Uterus (tissue), 4 donors: ENCODE results near the gene TOX2. TPM values are rescaled to one million over a fixed set of nuclear protein-coding genes. Genes with fewer than 3 reads are reported as not detected.

Experiments
- DNase-seq, 2 donors: peaks; one replicate each; pipeline ENCODE4 v3.0.0-alpha.2; 2019 to 2020
- H3K27ac ChIP-seq, 2 donors: fragments of 200-600 bp; sonication (generic); 1 replicate in 1 of 2; 2 replicates in 1 of 2; pipeline ENCODE4 v1.5.1; 2016 to 2018
- H3K27me3 ChIP-seq, 2 donors: fragments of 200-600 bp; sonication (generic); one replicate each; pipeline ENCODE4 v1.5.1; 2018 to 2019; ENCODE audit warnings: control low read depth in 1 of 2
- H3K36me3 ChIP-seq, 2 donors: fragments of 200-600 bp; sonication (generic); one replicate each; pipeline ENCODE4 v1.5.1; 2019; ENCODE audit warnings: control low read depth in 1 of 2
- H3K4me1 ChIP-seq, 2 donors: fragments of 200-600 bp; sonication (generic); one replicate each; pipeline ENCODE4 v1.5.1; 2018 to 2019; ENCODE audit warnings: control low read depth in 1 of 2
- H3K4me3 ChIP-seq, 2 donors: fragments of 200-600 bp; sonication (generic); 1 replicate in 1 of 2; 2 replicates in 1 of 2; pipeline ENCODE4 v1.5.1; 2018 to 2019; ENCODE audit warnings: mild to moderate bottlenecking in 1 of 2
- H3K9me3 ChIP-seq, 2 donors: fragments of 200-600 bp; sonication (generic); one replicate each; pipeline ENCODE4 v1.5.1; 2019; ENCODE audit warnings: control low read depth in 1 of 2
- CTCF ChIP-seq, 4 experiments: fragments of 200-600 bp in 2 of 4; fragments of 450-650 bp in 2 of 4; sonication (generic) in 2 of 4; IDR thresholded peaks; one replicate each; pipeline ENCODE4 v1.5.1; 2016 to 2019; ENCODE audit warnings: antibody characterized with exemption in 4 of 4, mild to moderate bottlenecking in 2 of 4, moderate library complexity in 1 of 4
- POLR2A ChIP-seq, 2 donors: fragments of 450-650 bp; IDR thresholded peaks; one replicate each; pipeline ENCODE4 v1.6.1; 2016; ENCODE audit warnings: antibody characterized with exemption in 2 of 2, mild to moderate bottlenecking in 1 of 2, moderate library complexity in 1 of 2
- intact Hi-C: fragments of 100-400 bp; cut with DNase I; formaldehyde crosslinking; loops from one replicate; pipeline ENCODE4 v1.15.1; 2023; ENCODE audit warnings: low total_unique reads
- total RNA-seq, 4 donors: library from RNA; depleted of rRNA in 3 of 4; stranded (reverse); fragments of >200 nt in 3 of 4; gene quantifications; one replicate each; pipeline versions ENCODE4 v1.1.0 to v1.2.4, GENCODE V29; 2014 to 2023
- donor health status: DM: yes; HTN: yes; CAD: no.

The TOX2 gene
- total RNA-seq, 4 donors from 2014 or later, result 0.26 to 4.8 (median 0.28) TPM; not detected in 1

GRCh38 chr20:44083220-44083933, 168.7 kb downstream of the TOX2 start:
- Histone ChIP-seq H3K4me3 (no peak overlapping the region), H3K4me1 (no peaks in the 10 kb centered on the region), H3K36me3 (no peaks in the 10 kb centered on the region), H3K9me3 (no peaks in the 10 kb centered on the region), H3K27ac (no peak overlapping the region), H3K27me3 (no peaks in the 10 kb centered on the region)
- TF ChIP-seq POLR2A (IDR thresholded peaks at IDR 0.05), result no peak
- no peak for TF ChIP-seq CTCF (IDR thresholded peaks at IDR 0.05)
- intact Hi-C loops, result loop anchor here (5.0 kb wide), 1 partner anchor 331 kb away; no protein-coding TSS in a partner anchor
- no peak for DNase-seq

GRCh38 chr20:44084439-44084838, 169.8 kb downstream of the TOX2 start:
- intact Hi-C loops, result loop anchor here (5.0 kb wide), 1 partner anchor 332 kb away; no protein-coding TSS in a partner anchor

GRCh38 chr20:44084891-44085290, 170.2 kb downstream of the TOX2 start:
- no peak for DNase-seq

More at GRCh38 chr20:44084439-44084838, 169.8 kb downstream of the TOX2 start:
- Histone ChIP-seq H3K36me3 (no peaks in the 10 kb centered on the region), H3K4me3 (no peak overlapping the region), H3K4me1 (no peaks in the 10 kb centered on the region), H3K27ac (no peak overlapping the region), H3K9me3 (no peaks in the 10 kb centered on the region), H3K27me3 (no peaks in the 10 kb centered on the region)
- DNase-seq, result no peak
- TF ChIP-seq POLR2A (IDR thresholded peaks at IDR 0.05) (no peak), CTCF (IDR thresholded peaks at IDR 0.05) (no peak)

GRCh38 chr20:44085616-44086434, 171.2 kb downstream of the TOX2 start:
- DNase-seq, result no peak
- no peak overlapping the region for H3K27ac ChIP-seq
- no peaks in the 10 kb centered on the region for H3K36me3 ChIP-seq
- TF ChIP-seq POLR2A (IDR thresholded peaks at IDR 0.05), result no peak
- TF ChIP-seq CTCF (IDR thresholded peaks at IDR 0.05), result no peak
- no peaks in the 10 kb centered on the region for H3K9me3 ChIP-seq
- no peaks in the 10 kb centered on the region for H3K4me1 ChIP-seq
- intact Hi-C loops, result no loop called here
- no peaks in the 10 kb centered on the region for H3K27me3 ChIP-seq
- no peak overlapping the region for H3K4me3 ChIP-seq

More at GRCh38 chr20:44084891-44085290, 170.2 kb downstream of the TOX2 start:
- intact Hi-C loops, result loop anchor here (5.0 kb wide), 1 partner anchor 333 kb away; no protein-coding TSS in a partner anchor
- no peak overlapping the region for H3K4me3 ChIP-seq
- H3K27me3 ChIP-seq, result no peaks in the 10 kb centered on the region
- H3K4me1 ChIP-seq, result no peaks in the 10 kb centered on the region
- TF ChIP-seq CTCF (IDR thresholded peaks at IDR 0.05) (no peak), POLR2A (IDR thresholded peaks at IDR 0.05) (no peak)
- H3K27ac ChIP-seq, result no peak overlapping the region
- no peaks in the 10 kb centered on the region for H3K9me3 ChIP-seq
- no peaks in the 10 kb centered on the region for H3K36me3 ChIP-seq
